HepG2 (cell line): Measurements from ENCODE around the gene TMC4. TPM values are rescaled to one million over a fixed set of nuclear protein-coding genes. Genes with fewer than 3 reads are reported as not detected.
"Not testable (repeated sequence)": the region's sequence is repeated elsewhere in the genome, so short reads cannot be mapped to it uniquely, and the experiment has no call there.

Experiments used
- ATAC-seq: fragments of 200-7000 bp; cut with Tn5 transposase; 3 replicates; pipeline ENCODE4 v1.9.1; 2020; ENCODE audit warnings: mild to moderate bottlenecking, moderate library complexity
- BruUV-seq: library from RNA; stranded (reverse); fragments of 400-500 nt; replicated peaks from 2 replicates; lab custom pipeline; 2021; lab: Mats Ljungman, UMichigan
- CTCF ChIA-PET: fragments of 300-600 bp; formaldehyde crosslinking; extraction: SDS; loops from one replicate; lab custom pipeline; 2021; ENCODE audit warnings: low total read pairs, inconsistent platforms, low intra/inter-chr PET ratio; lab: Yijun Ruan, JAX
- POLR2A ChIA-PET: fragments of 350-600 bp; sonication (Branson Sonifier 250); formaldehyde crosslinking; loops from one replicate; lab custom pipeline; 2020; ENCODE audit warnings: antibody characterized with exemption, inconsistent platforms; lab: Yijun Ruan, JAX
- DNase-seq: peaks from one replicate; pipeline ENCODE4 v3.0.0-alpha.2; 2015; ENCODE audit warnings: low spot score
- FAIRE-seq: peaks from 3 replicates; lab custom pipeline; 2011; peaks lifted over from hg19 to GRCh38; lab: Jason Lieb, UNC
- H2AFZ ChIP-seq: one replicate; pipeline ENCODE4 v1.6.1; 2011; ENCODE audit warnings: low read length, inconsistent platforms
- H3K27ac ChIP-seq: fragments of 300-600 bp; 3 replicates; pipeline ENCODE4 v1.8.0; 2011; ENCODE audit warnings: mixed run types, mild to moderate bottlenecking, mixed read lengths, low read length, inconsistent platforms; ENCODE audit not compliant: insufficient read depth; ENCODE audit errors: extremely low read length
- H3K27me3 ChIP-seq, 2 experiments: fragments of 200-600 bp in 1 of 2; 2 replicates in 1 of 2; 3 replicates in 1 of 2; pipeline versions ENCODE4 v1.6.0 to v1.8.0; 2011; ENCODE audit warnings: low read length in 2 of 2, mild to moderate bottlenecking in 2 of 2, moderate library complexity in 2 of 2, inconsistent platforms in 1 of 2; ENCODE audit not compliant: insufficient read depth in 2 of 2, control insufficient read depth in 1 of 2
- H3K36me3 ChIP-seq, 2 experiments: fragments of 200-600 bp in 1 of 2; replicated peaks in 1 of 2; 2 replicates in 1 of 2; 3 replicates in 1 of 2; pipeline versions ENCODE4 v1.5.1 to v1.8.0; 2011; ENCODE audit warnings: low read length in 2 of 2, inconsistent platforms in 1 of 2; ENCODE audit not compliant: insufficient read depth in 2 of 2, control insufficient read depth in 1 of 2
- H3K4me1 ChIP-seq: 2 replicates; pipeline ENCODE4 v1.5.1; 2012; ENCODE audit warnings: low read length, inconsistent platforms; ENCODE audit not compliant: insufficient read depth
- H3K4me2 ChIP-seq: 2 replicates; pipeline ENCODE4 v1.6.0; 2011; ENCODE audit warnings: low read depth, low read length, inconsistent platforms
- H3K4me3 ChIP-seq, 3 experiments: fragments of 200-600 bp in 1 of 3; sonication (generic), shearing (Covaris generic) in 1 of 3; replicated peaks in 1 of 3; 2 replicates each; pipeline ENCODE4 v1.5.1; 2011 to 2016; ENCODE audit warnings: low read length in 3 of 3, inconsistent platforms in 2 of 3, low read depth in 2 of 3, mild to moderate bottlenecking in 2 of 3, control low read depth in 1 of 3, mixed read lengths in 1 of 3; ENCODE audit not compliant: insufficient read depth in 1 of 3
- H3K79me2 ChIP-seq: one replicate; pipeline ENCODE4 v1.6.1; 2011; ENCODE audit warnings: low read length, inconsistent platforms; ENCODE audit not compliant: insufficient read depth
- H3K9ac ChIP-seq: 2 replicates; pipeline ENCODE4 v1.6.0; 2011; ENCODE audit warnings: mild to moderate bottlenecking, low read depth, low read length, inconsistent platforms; ENCODE audit not compliant: insufficient read depth
- H3K9me3 ChIP-seq: 2 replicates; pipeline ENCODE4 v1.5.1; 2012; ENCODE audit warnings: mild to moderate bottlenecking, low read length
- H4K20me1 ChIP-seq: 2 replicates; pipeline ENCODE4 v1.6.0; 2011; ENCODE audit warnings: inconsistent platforms, mild to moderate bottlenecking, low read length, moderate library complexity; ENCODE audit not compliant: insufficient read depth
- BCL6 ChIP-seq: IDR thresholded peaks from 2 replicates; pipeline ENCODE4 v1.6.1; 2016; ENCODE audit warnings: missing genetic modification reagents, missing compliant biosample characterization
- FOXP1 ChIP-seq, 2 experiments: fragments of 450-650 bp in 1 of 2; IDR thresholded peaks; 2 replicates each; pipeline ENCODE4 v1.6.1; 2017 to 2018; ENCODE audit warnings: antibody characterized with exemption in 1 of 2
- HNF4A ChIP-seq: sonication (generic); formaldehyde crosslinking; IDR thresholded peaks from 2 replicates; pipeline ENCODE4 v1.4.0; 2020; ENCODE audit warnings: missing genetic modification reagents
- NR2F2 ChIP-seq: IDR thresholded peaks from 2 replicates; pipeline ENCODE4 v1.6.1; 2012; ENCODE audit warnings: low read depth, inconsistent platforms, borderline replicate concordance
- PAXIP1 ChIP-seq: sonication (generic); formaldehyde crosslinking; conservative IDR thresholded peaks from 2 replicates; pipeline ENCODE4 v1.4.0; 2020; ENCODE audit warnings: mild to moderate bottlenecking, missing genetic modification reagents, moderate library complexity
- RARA ChIP-seq: IDR thresholded peaks from 2 replicates; pipeline ENCODE4 v1.6.1; 2016; ENCODE audit warnings: missing genetic modification reagents, missing compliant biosample characterization
- RXRB ChIP-seq: IDR thresholded peaks from 2 replicates; pipeline ENCODE4 v1.6.1; 2016; ENCODE audit warnings: borderline replicate concordance, missing genetic modification reagents, missing compliant biosample characterization
- WGBS: methylation state at CpG from one replicate; pipeline ENCODE4 v1.1.6; 2017; ENCODE audit warnings: low lambda C conversion rate; 5-methylcytosine and 5-hydroxymethylcytosine counted together
- in situ Hi-C: cut with HindIII; loops from 2 replicates; pipeline ENCODE4 v1.10.0; 2017; ENCODE audit warnings: low pct_unique_long_range_greater_than_20kb; ENCODE audit not compliant: extremely low pct_ligation_motif_present
- intact Hi-C: fragments of 100-400 bp; cut with micrococcal nuclease; formaldehyde crosslinking; loops from one replicate; pipeline ENCODE4 v1.10.0; 2022; ENCODE audit not compliant: unreplicated experiment
- polyA plus RNA-seq, 8 experiments: library from polyadenylated mRNA; depleted of rRNA in 3 of 8; stranded (reverse) in 7 of 8; unstranded in 1 of 8; fragments of >200 nt; fragmentation: Illumina TruSeq in 4 of 8; extraction: Trizol in 4 of 8; gene quantifications; 2 replicates each; pipeline versions ENCODE4 v1.2.1 to v1.2.3, GENCODE V29; 2011 to 2016; ENCODE audit warnings: low read depth in 4 of 8, missing spikeins in 1 of 8, mixed read lengths in 1 of 8; ENCODE audit not compliant: insufficient read depth in 1 of 8
- total RNA-seq, 5 experiments: library from RNA; depleted of rRNA; stranded (reverse); fragments of >200 nt; fragmentation: Illumina TruSeq; extraction: Trizol; gene quantifications; 2 replicates each; pipeline ENCODE4 v1.2.3, GENCODE V29; 2016; ENCODE audit warnings: low read depth in 1 of 5

Gene TMC4
- total and polyA plus RNA-seq, 2 of the 13 experiments (the other 11 are each of a cell fraction or from before 2014, with no cell fraction given): 0.13 to 0.24 TPM

- DNase-seq, CTCF ChIA-PET, BruUV-seq, H3K36me3 ChIP-seq, ATAC-seq, H3K27me3 ChIP-seq, POLR2A ChIA-PET, H3K79me2 ChIP-seq, H3K9me3 ChIP-seq, H3K4me3 ChIP-seq, H3K27ac ChIP-seq, in situ Hi-C loops, H2AFZ ChIP-seq, H4K20me1 ChIP-seq, H3K9ac ChIP-seq, intact Hi-C loops, FAIRE-seq, H3K4me2 ChIP-seq: not testable (repeated sequence)
- H3K4me1 ChIP-seq: peaks cover 42% of the 10 kb centered on the region
- WGBS: 79% methylated on average over 14 of the region's 19 CpGs
Observed at GRCh38 chr19:54214734-54215133, 41.8 kb upstream of the TMC4 start.

GRCh38 chr19:54214217-54214616, 41.3 kb upstream of the TMC4 start:
- 0 out of 2 replicates have a peak, but pooled peaks have one; percentile 6 for TF ChIP-seq HNF4A (CRISPR knock-in tag)
- 0 out of 2 replicates have a peak, but pooled peaks have one; percentile 20 for TF ChIP-seq RXRB
- TF ChIP-seq BCL6: peak; percentile 88
- H4K20me1 ChIP-seq; POLR2A ChIA-PET; H3K36me3 ChIP-seq; BruUV-seq; H3K27ac ChIP-seq; DNase-seq; CTCF ChIA-PET; FAIRE-seq; H3K79me2 ChIP-seq; ATAC-seq; H3K4me3 ChIP-seq; intact Hi-C loops; H3K9ac ChIP-seq; H3K4me2 ChIP-seq; H3K9me3 ChIP-seq; H2AFZ ChIP-seq; H3K27me3 ChIP-seq; in situ Hi-C loops; TF ChIP-seq FOXP1 (IDR thresholded peaks at IDR 0.05): not testable (repeated sequence)
- TF ChIP-seq FOXP1 (CRISPR knock-in tag; IDR thresholded peaks at IDR 0.05): peak; percentile 24; the same call in 1 of the 2 replicates
- peak; percentile 22; the same call in 1 of the 2 replicates for TF ChIP-seq PAXIP1 (CRISPR knock-in tag)
- 0 out of 2 replicates have a peak, but pooled peaks have one; percentile 18 for TF ChIP-seq NR2F2
- TF ChIP-seq RARA (CRISPR knock-in tag): peak; percentile 80
- 2% methylated on average over 4 of the region's 5 CpGs for WGBS
- peaks cover 47% of the 10 kb centered on the region for H3K4me1 ChIP-seq
